Type B pancreatic cell (in vitro differentiated cells): ENCODE measurements around the gene MLXIPL. TPM values are rescaled to one million over a fixed set of nuclear protein-coding genes. Genes with fewer than 3 reads are reported as not detected.

Experiments used
- DNase-seq: peaks from one replicate; pipeline ENCODE4 v3.0.0; 2021; ENCODE audit warnings: mixed read lengths; ENCODE audit not compliant: unreplicated experiment; ENCODE audit errors: extremely low spot score
- H3K27ac Mint-ChIP-seq: 2 replicates; pipeline ENCODE4 v1.8.0; 2021; ENCODE audit warnings: mild to moderate bottlenecking, mixed read lengths
- H3K27me3 Mint-ChIP-seq: 2 replicates; pipeline ENCODE4 v1.8.0; 2021; ENCODE audit warnings: mixed read lengths
- H3K36me3 Mint-ChIP-seq: 2 replicates; pipeline ENCODE4 v1.8.0; 2021; ENCODE audit warnings: mixed read lengths
- H3K4me1 Mint-ChIP-seq: one replicate; pipeline ENCODE4 v1.8.0; 2021; ENCODE audit warnings: mixed read lengths; ENCODE audit not compliant: unreplicated experiment
- H3K4me3 Mint-ChIP-seq: 2 replicates; pipeline ENCODE4 v1.8.0; 2021; ENCODE audit warnings: mild to moderate bottlenecking, mixed read lengths
- H3K9me3 Mint-ChIP-seq: 2 replicates; pipeline ENCODE4 v1.8.0; 2021; ENCODE audit warnings: mixed read lengths
- CTCF ChIP-seq: fragments of 200-600 bp; sonication (generic); conservative IDR thresholded peaks from 2 replicates; pipeline ENCODE4 v1.5.0; 2021; ENCODE audit warnings: antibody characterized with exemption, mild to moderate bottlenecking
- total RNA-seq: library from RNA; stranded (reverse); gene quantifications from 2 replicates; pipeline ENCODE4 v1.2.1, GENCODE V29; 2021; ENCODE audit warnings: low replicate concordance

The MLXIPL gene
- total RNA-seq, 1 donor from 2014 or later, result 27.8 TPM

GRCh38 chr7:73606801-73607691 lies 17.3 kb downstream of the MLXIPL start:
- Mint-ChIP-seq H3K4me1 (no peaks in the 10 kb centered on the region), H3K27ac (peak overlapping the region; percentile 36), H3K9me3 (no peaks in the 10 kb centered on the region), H3K27me3 (no peaks in the 10 kb centered on the region), H3K36me3 (no peaks in the 10 kb centered on the region), H3K4me3 (no peak overlapping the region)
- peak; percentile 85 for DNase-seq
- TF ChIP-seq CTCF, result peak; percentile 99

GRCh38 chr7:73605601-73606220 lies 18.6 kb downstream of the MLXIPL start:
- TF ChIP-seq CTCF, result no peak
- DNase-seq, result no peak
- Mint-ChIP-seq H3K36me3 (no peaks in the 10 kb centered on the region), H3K27ac (no peak overlapping the region), H3K27me3 (peaks cover 3% of the 10 kb centered on the region), H3K4me3 (no peak overlapping the region), H3K4me1 (no peaks in the 10 kb centered on the region), H3K9me3 (no peaks in the 10 kb centered on the region)

- no peak for DNase-seq
- no peaks in the 10 kb centered on the region for H3K9me3 Mint-ChIP-seq
- peaks cover 4% of the 10 kb centered on the region for H3K36me3 Mint-ChIP-seq
- peaks cover 16% of the 10 kb centered on the region for H3K27me3 Mint-ChIP-seq
- no peak overlapping the region for H3K4me3 Mint-ChIP-seq
- H3K4me1 Mint-ChIP-seq, result no peaks in the 10 kb centered on the region
- no peak for TF ChIP-seq CTCF
- no peak overlapping the region for H3K27ac Mint-ChIP-seq
Observed at GRCh38 chr7:73602721-73603651, 21.3 kb downstream of the MLXIPL start.

GRCh38 chr7:73599916-73600315 lies 24.4 kb downstream of the MLXIPL start:
- H3K27ac Mint-ChIP-seq, result no peak overlapping the region
- H3K9me3 Mint-ChIP-seq, result no peaks in the 10 kb centered on the region
- no peak for TF ChIP-seq CTCF
- H3K36me3 Mint-ChIP-seq, result peaks cover 5% of the 10 kb centered on the region
- no peak for DNase-seq
- no peaks in the 10 kb centered on the region for H3K4me1 Mint-ChIP-seq
- peaks cover 21% of the 10 kb centered on the region for H3K27me3 Mint-ChIP-seq
- no peak overlapping the region for H3K4me3 Mint-ChIP-seq

- Mint-ChIP-seq H3K27me3 (peaks cover 21% of the 10 kb centered on the region), H3K4me1 (no peaks in the 10 kb centered on the region), H3K9me3 (no peaks in the 10 kb centered on the region), H3K4me3 (no peak overlapping the region), H3K27ac (peak overlapping the region; percentile 29), H3K36me3 (peaks cover 5% of the 10 kb centered on the region)
- TF ChIP-seq CTCF, result no peak
- DNase-seq, result no peak
Observed at GRCh38 chr7:73599151-73599882, 25.0 kb downstream of the MLXIPL start.
